Endothelial cell of umbilical vein (primary cell): ENCODE measurements around the gene KPNA1. TPM values are rescaled to one million over a fixed set of nuclear protein-coding genes. Genes with fewer than 3 reads are reported as not detected.

Experiments used
- BruUV-seq: library from RNA; stranded (reverse); fragments of 400-500 nt; replicated peaks from 2 replicates; lab custom pipeline; 2021; lab: Mats Ljungman, UMichigan
- CTCF ChIA-PET: fragments of 300-600, 350-600 bp; sonication (Branson Sonifier 250); formaldehyde crosslinking; loops from one replicate; lab custom pipeline; 2021; ENCODE audit warnings: antibody characterized with exemption, inconsistent platforms; lab: Charles Lee
- POLR2A ChIA-PET: fragments of 300-600, 350-600 bp; sonication (Branson Sonifier 250); formaldehyde crosslinking; loops from one replicate; lab custom pipeline; 2021; ENCODE audit warnings: antibody characterized with exemption, inconsistent platforms; lab: Charles Lee
- DNase-seq: peaks from one replicate; pipeline ENCODE4 v3.0.0-alpha.2; 2011; ENCODE audit warnings: low read depth, low spot score
- FAIRE-seq: peaks from 2 replicates; lab custom pipeline; 2011; peaks lifted over from hg19 to GRCh38; lab: Jason Lieb, UNC
- H2AFZ ChIP-seq: 2 replicates; pipeline ENCODE4 v1.6.0; 2012; ENCODE audit warnings: low read depth, low read length, control low read depth, inconsistent platforms
- H3K27ac ChIP-seq: 2 replicates; pipeline ENCODE4 v1.5.1; 2011; ENCODE audit warnings: low read depth, mild to moderate bottlenecking, control low read depth, low read length, moderate library complexity; ENCODE audit not compliant: insufficient read depth
- H3K27me3 ChIP-seq, 2 experiments: 2 replicates each; pipeline versions ENCODE4 v1.6.0 to v1.6.1; 2011; ENCODE audit warnings: low read length in 2 of 2, mixed read lengths in 1 of 2; ENCODE audit not compliant: control insufficient read depth in 2 of 2, insufficient read depth in 2 of 2
- H3K36me3 ChIP-seq, 2 experiments: 2 replicates in 1 of 2; 3 replicates in 1 of 2; pipeline ENCODE4 v1.5.1; 2011; ENCODE audit warnings: low read length in 2 of 2, mild to moderate bottlenecking in 1 of 2, moderate library complexity in 1 of 2; ENCODE audit not compliant: control insufficient read depth in 2 of 2, insufficient read depth in 2 of 2; ENCODE audit errors: extremely low read depth in 1 of 2
- H3K4me1 ChIP-seq: 3 replicates; pipeline ENCODE4 v1.5.1; 2011; ENCODE audit warnings: mild to moderate bottlenecking, low read length; ENCODE audit not compliant: control insufficient read depth, insufficient read depth; ENCODE audit errors: extremely low read depth
- H3K4me2 ChIP-seq: 2 replicates; pipeline ENCODE4 v1.6.1; 2011; ENCODE audit warnings: low read length, control low read depth, mixed read lengths; ENCODE audit not compliant: insufficient read depth
- H3K4me3 ChIP-seq, 3 experiments: fragments of 200-600 bp in 1 of 3; sonication (generic), shearing (Covaris generic) in 1 of 3; replicated peaks in 1 of 3; 2 replicates each; pipeline ENCODE4 v1.5.1; 2011 to 2016; ENCODE audit warnings: control low read depth in 3 of 3, low read length in 3 of 3, mild to moderate bottlenecking in 2 of 3, inconsistent platforms in 1 of 3, low read depth in 1 of 3, moderate library complexity in 1 of 3; ENCODE audit not compliant: insufficient read depth in 1 of 3
- H3K79me2 ChIP-seq: 2 replicates; pipeline ENCODE4 v1.6.0; 2012; ENCODE audit warnings: low read length, inconsistent platforms; ENCODE audit not compliant: control insufficient read depth, insufficient read depth
- H3K9ac ChIP-seq: replicated peaks from 2 replicates; pipeline ENCODE3; 2011; ENCODE audit warnings: low read length, control low read depth; ENCODE audit not compliant: insufficient read depth; ENCODE audit errors: extremely low read depth
- H3K9me1 ChIP-seq: replicated peaks from 3 replicates; pipeline ENCODE4 v1.6.0; 2011; ENCODE audit warnings: mild to moderate bottlenecking, low read length; ENCODE audit not compliant: control insufficient read depth, insufficient read depth; ENCODE audit errors: extremely low read depth
- H3K9me3 ChIP-seq: replicated peaks from 2 replicates; pipeline ENCODE4 v1.5.1; 2012; ENCODE audit warnings: low read length, inconsistent platforms; ENCODE audit not compliant: control insufficient read depth, insufficient read depth
- H4K20me1 ChIP-seq: replicated peaks from 2 replicates; pipeline ENCODE3; 2011; ENCODE audit warnings: mild to moderate bottlenecking, low read length; ENCODE audit not compliant: control insufficient read depth, insufficient read depth; ENCODE audit errors: extremely low read depth
- EZH2 ChIP-seq: IDR thresholded peaks from 2 replicates; pipeline ENCODE4 v1.6.1; 2012; ENCODE audit warnings: borderline replicate concordance, low read depth, mild to moderate bottlenecking, moderate library complexity, low read length, inconsistent platforms; ENCODE audit not compliant: severe bottlenecking
- FOS ChIP-seq: IDR thresholded peaks from 2 replicates; pipeline ENCODE4 v1.6.1; 2011; ENCODE audit warnings: mild to moderate bottlenecking, low read length, moderate library complexity, borderline replicate concordance; ENCODE audit not compliant: insufficient read depth
- GATA2 ChIP-seq: IDR thresholded peaks from 2 replicates; pipeline ENCODE4 v1.7.0; 2011; ENCODE audit warnings: low read depth, mild to moderate bottlenecking, moderate library complexity, mixed read lengths, low read length; ENCODE audit not compliant: insufficient read length, insufficient read depth
- JUN ChIP-seq: IDR thresholded peaks from 2 replicates; pipeline ENCODE4 v1.6.1; 2011; ENCODE audit warnings: borderline replicate concordance, low read depth; ENCODE audit not compliant: insufficient read length, insufficient read depth
- MYC ChIP-seq: IDR thresholded peaks from one replicate; pipeline ENCODE4 v1.6.1; 2011; ENCODE audit warnings: mild to moderate bottlenecking, low read depth, low read length
- POLR2A ChIP-seq: IDR thresholded peaks from 2 replicates; pipeline ENCODE4 v1.6.1; 2012; ENCODE audit warnings: low read depth, mild to moderate bottlenecking, control low read depth, low read length
- POLR2AphosphoS5 ChIP-seq: IDR thresholded peaks from 2 replicates; pipeline ENCODE4 v1.6.1; 2012; ENCODE audit warnings: low read depth, mild to moderate bottlenecking, control low read depth, low read length, moderate library complexity; ENCODE audit not compliant: insufficient read depth
- dilution Hi-C: fragments of 300-500 bp; cut with MboI; formaldehyde crosslinking; loops from one replicate; pipeline ENCODE4 v1.15.0; 2019; ENCODE audit warnings: low sequenced_read_pairs; ENCODE audit not compliant: extremely low pct_ligation_motif_present
- intact Hi-C: fragments of 100-400 bp; cut with micrococcal nuclease; formaldehyde crosslinking; loops from one replicate; pipeline ENCODE4 v1.10.0; 2022
- polyA plus RNA-seq, 4 experiments: library from polyadenylated mRNA; depleted of rRNA in 3 of 4; stranded (reverse) in 3 of 4; unstranded in 1 of 4; fragments of >200 nt; gene quantifications; 2 replicates each; pipeline versions ENCODE4 v1.2.1 to v1.2.3, GENCODE V29; 2011 to 2012; ENCODE audit warnings: missing spikeins in 1 of 4
- total RNA-seq: library from RNA; stranded (reverse); gene quantifications from 2 replicates; pipeline ENCODE4 v1.2.3, GENCODE V29; 2021
- TF ChIP-seq, protein P1 (sequence below): IDR thresholded peaks from 2 replicates; pipeline ENCODE4 v1.6.1; 2011; ENCODE audit not compliant: insufficient read depth, insufficient read length
- TF ChIP-seq, protein P2 (sequence below), 2 donors: IDR thresholded peaks; 1 replicate in 1 of 2; 2 replicates in 1 of 2; pipeline ENCODE4 v1.5.1; 2011; ENCODE audit warnings: low read length in 2 of 2, mild to moderate bottlenecking in 2 of 2, moderate library complexity in 2 of 2, control low read depth in 1 of 2, inconsistent platforms in 1 of 2, low read depth in 1 of 2; ENCODE audit not compliant: insufficient read depth in 1 of 2; ENCODE audit errors: extremely low read depth in 1 of 2

KPNA1 gene
- total and polyA plus RNA-seq, 2 donors (not counting 3 experiments of a cell fraction or from before 2014, with no cell fraction given) = 24.4 to 110 TPM

DNA sequence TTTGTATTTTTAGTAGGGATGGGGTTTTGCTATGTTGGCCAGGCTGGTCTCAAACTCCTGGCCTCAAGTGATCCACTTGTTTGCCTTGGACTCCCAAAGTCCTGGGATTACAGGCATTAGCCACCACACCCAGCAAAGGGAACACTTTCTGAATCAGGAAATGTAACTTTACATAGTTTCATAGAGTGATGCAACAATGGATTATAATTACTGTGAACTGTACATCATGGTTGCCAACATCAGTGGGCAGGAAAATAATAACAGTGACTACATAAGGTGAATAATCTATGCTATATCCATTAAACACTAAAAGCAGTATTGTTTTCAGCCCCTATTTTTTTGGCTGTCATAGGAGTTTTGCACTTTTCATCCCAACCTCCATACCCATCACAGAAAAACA lies 5.0 kb upstream of the KPNA1 start:
- POLR2A ChIA-PET = no interaction called here
- Histone ChIP-seq H3K4me2 (no peak overlapping the region), H3K9me1 (no peaks in the 10 kb centered on the region), H3K27ac (no peak overlapping the region), H3K4me3 (no peak overlapping the region), H3K4me1 (peaks cover 2% of the 10 kb centered on the region), H2AFZ (no peak overlapping the region), H3K27me3 (peaks cover 1 to 8% of the 10 kb centered on the region in 2 experiments), H3K79me2 (no peaks in the 10 kb centered on the region), H3K9me3 (no peaks in the 10 kb centered on the region), H4K20me1 (no peaks in the 10 kb centered on the region), H3K9ac (no peak overlapping the region), H3K36me3 (no peaks in the 10 kb centered on the region)
- DNase-seq (no peak), FAIRE-seq (no peak)
- CTCF ChIA-PET = no interaction called here
- BruUV-seq = no TSS peak
- TF ChIP-seq GATA2 = no peak
- TF ChIP-seq, protein P1, sequence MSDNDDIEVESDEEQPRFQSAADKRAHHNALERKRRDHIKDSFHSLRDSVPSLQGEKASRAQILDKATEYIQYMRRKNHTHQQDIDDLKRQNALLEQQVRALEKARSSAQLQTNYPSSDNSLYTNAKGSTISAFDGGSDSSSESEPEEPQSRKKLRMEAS = no peak
- no peak for TF ChIP-seq EZH2
- intact Hi-C loops (no loop called here), dilution Hi-C loops (no loop called here)

DNA sequence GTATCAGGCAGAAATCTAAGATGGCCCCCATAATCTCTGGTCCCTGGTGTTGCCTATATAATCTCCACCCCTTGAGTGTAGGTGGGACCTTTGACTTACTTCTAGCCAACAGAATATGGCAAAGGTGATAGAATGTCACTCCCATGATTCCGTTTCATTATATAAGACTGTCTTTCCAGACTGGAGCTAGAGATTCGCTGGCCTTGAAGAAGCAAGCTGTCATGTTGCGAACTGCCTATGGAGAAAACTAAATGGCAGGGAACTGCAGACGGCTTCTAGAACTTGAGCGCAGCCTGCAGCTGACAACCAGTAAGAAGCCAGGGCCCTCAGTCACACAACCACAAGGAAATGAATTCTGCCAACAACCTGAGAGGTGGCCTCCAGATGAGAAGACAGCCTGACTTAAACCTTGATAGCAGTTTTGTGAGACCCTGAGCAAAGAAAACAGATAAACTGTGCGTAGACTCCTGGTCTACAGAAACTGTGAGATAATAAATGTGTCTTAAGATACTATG lies 2.2 kb upstream of the KPNA1 start:
- intact Hi-C loops (no loop called here), dilution Hi-C loops (no loop called here)
- H3K27me3 ChIP-seq = peaks cover 1 to 8% of the 10 kb centered on the region in 2 experiments
- no peak overlapping the region for H3K27ac ChIP-seq
- POLR2A ChIA-PET = no interaction called here
- peaks cover 23% of the 10 kb centered on the region for H3K79me2 ChIP-seq
- TF ChIP-seq FOS (no peak), JUN (no peak), GATA2 (no peak), POLR2A (no peak), MYC (no peak), POLR2AphosphoS5 (no peak), EZH2 (no peak)
- TF ChIP-seq, protein P2, sequence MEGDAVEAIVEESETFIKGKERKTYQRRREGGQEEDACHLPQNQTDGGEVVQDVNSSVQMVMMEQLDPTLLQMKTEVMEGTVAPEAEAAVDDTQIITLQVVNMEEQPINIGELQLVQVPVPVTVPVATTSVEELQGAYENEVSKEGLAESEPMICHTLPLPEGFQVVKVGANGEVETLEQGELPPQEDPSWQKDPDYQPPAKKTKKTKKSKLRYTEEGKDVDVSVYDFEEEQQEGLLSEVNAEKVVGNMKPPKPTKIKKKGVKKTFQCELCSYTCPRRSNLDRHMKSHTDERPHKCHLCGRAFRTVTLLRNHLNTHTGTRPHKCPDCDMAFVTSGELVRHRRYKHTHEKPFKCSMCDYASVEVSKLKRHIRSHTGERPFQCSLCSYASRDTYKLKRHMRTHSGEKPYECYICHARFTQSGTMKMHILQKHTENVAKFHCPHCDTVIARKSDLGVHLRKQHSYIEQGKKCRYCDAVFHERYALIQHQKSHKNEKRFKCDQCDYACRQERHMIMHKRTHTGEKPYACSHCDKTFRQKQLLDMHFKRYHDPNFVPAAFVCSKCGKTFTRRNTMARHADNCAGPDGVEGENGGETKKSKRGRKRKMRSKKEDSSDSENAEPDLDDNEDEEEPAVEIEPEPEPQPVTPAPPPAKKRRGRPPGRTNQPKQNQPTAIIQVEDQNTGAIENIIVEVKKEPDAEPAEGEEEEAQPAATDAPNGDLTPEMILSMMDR (IDR thresholded peaks at IDR 0.05; ENCODE audit: extremely low read depth in 1 of 2, insufficient read depth in 1 of 2, low read depth in 1 of 2, low read length in 2 of 2) = no peak
- TF ChIP-seq, protein P1 = no peak
- H3K9me3 ChIP-seq = no peaks in the 10 kb centered on the region
- DNase-seq (no peak), FAIRE-seq (no peak)
- H3K36me3 ChIP-seq = no peaks in the 10 kb centered on the region
- H3K4me1 ChIP-seq = peaks cover 14% of the 10 kb centered on the region
- H4K20me1 ChIP-seq = peaks cover 4% of the 10 kb centered on the region
- no peak overlapping the region for H2AFZ ChIP-seq
- H3K9ac ChIP-seq = no peak overlapping the region
- H3K9me1 ChIP-seq = no peaks in the 10 kb centered on the region
- no TSS peak for BruUV-seq
- H3K4me2 ChIP-seq = no peak overlapping the region
- H3K4me3 ChIP-seq = no peak overlapping the region
- CTCF ChIA-PET = interaction anchor here (0.6 to 1.5 kb wide), 3 partner anchors 8 to 434 kb away, joined by 3 to 6 read pairs (median 3); no protein-coding TSS in a partner anchor
